Right lung (tissue), 10 donors: ENCODE results near the gene TMEM200A. TPM values are rescaled to one million over a fixed set of nuclear protein-coding genes. Genes with fewer than 3 reads are reported as not detected.
A peak's percentile ranks its signal among the peaks of the same experiment; 100 is the strongest.
"Not testable (repeated sequence)": the region's sequence is repeated elsewhere in the genome, so short reads cannot be mapped to it uniquely, and the experiment has no call there.

Experiments
- DNase-seq, 2 donors: peaks; one replicate each; pipeline ENCODE4 v3.0.0-alpha.2; 2013
- long read RNA-seq, 8 donors: transcript quantifications; one replicate each; lab custom pipeline, GENCODE V29; 2026
- polyA plus RNA-seq, 5 donors: library from polyadenylated mRNA; unstranded; fragments of 120-200 nt; gene quantifications; one replicate each; pipeline versions ENCODE4 v1.2.1 to v1.2.3, GENCODE V29; 2013; ENCODE audit warnings: inconsistent platforms in 1 of 5, low replicate concordance in 1 of 5; ENCODE audit not compliant: insufficient read length in 5 of 5, insufficient read depth in 1 of 5

TMEM200A gene
- polyA plus RNA-seq = 1 to 10 TPM; 1.8 to 4.0 (median 2.6) TPM
- long read RNA-seq, donor 1, partial matches to known transcripts = 0 of 2 reads
- long read RNA-seq, donor 1, other reads (novel, unspliced or antisense) = 0 of 2 reads
- long read RNA-seq, donor 2 = 0 reads
- long read RNA-seq, donor 3, partial matches to known transcripts = 0 of 1 reads
- long read RNA-seq, donor 3, other reads (novel, unspliced or antisense) = 0 of 1 reads
- long read RNA-seq, donor 4 = 0 reads
- long read RNA-seq, donor 5 = 0 reads
- long read RNA-seq, donor 6, partial matches to known transcripts = 0 of 2 reads
- long read RNA-seq, donor 6, other reads (novel, unspliced or antisense) = 0 of 2 reads
- long read RNA-seq, donor 7, partial matches to known transcripts = 0 of 1 reads
- long read RNA-seq, donor 7, other reads (novel, unspliced or antisense) = 0 of 1 reads
- long read RNA-seq, donor 8 = 0 reads

DNA sequence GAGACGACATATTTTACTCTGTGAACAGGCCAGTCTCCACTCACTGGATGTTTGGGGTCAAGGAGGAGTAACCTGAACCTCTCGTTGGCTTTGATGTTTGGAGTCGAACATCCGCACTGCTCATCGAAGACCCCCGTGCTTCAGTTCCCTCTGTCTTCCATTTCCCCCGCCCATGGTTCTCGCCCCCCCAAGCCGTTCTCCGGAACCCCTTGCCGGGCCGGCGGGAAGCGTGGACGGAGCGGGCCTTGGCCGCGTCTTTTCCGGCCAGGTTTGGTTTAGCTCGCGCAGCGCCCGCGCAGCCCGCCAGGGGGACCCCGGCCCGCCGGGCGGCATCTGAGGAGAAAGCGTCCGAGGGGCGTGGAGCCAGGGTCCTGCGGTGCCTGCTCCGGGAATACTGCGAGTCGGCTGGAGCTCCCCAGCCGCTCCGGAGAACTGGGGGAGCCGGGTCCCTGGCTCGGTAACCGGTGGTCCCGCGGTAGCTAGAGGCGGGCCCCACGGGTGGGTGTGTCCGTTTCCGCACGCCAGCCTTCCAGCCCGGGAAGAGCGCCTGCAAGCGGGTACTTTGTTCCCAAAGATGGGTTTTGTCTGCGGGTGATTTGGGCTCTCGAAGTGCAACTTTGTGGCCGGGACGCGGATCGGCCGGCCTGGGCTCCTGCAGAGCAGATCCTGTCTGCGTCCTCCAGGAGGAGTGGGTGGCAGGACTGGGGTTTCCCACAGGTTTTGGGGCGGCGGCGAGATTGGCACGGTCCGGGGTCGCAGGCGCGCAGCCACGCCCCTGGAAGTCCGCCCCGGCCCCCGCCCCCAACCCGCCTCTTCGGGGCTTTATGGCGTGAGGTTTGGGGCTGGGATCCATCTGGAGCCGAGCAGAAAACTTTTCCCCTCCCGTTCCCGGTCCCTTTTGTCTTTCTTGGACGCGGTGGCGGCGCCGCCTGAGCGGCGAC, at the start of gene TMEM200A:
TSS of gene TMEM200A (plus strand) at position 852 of the 941 bp plus-strand sequence. CDS start 74,406 bp downstream, outside the sequence.
- DNase-seq = peak; percentile 52 to 68

DNA sequence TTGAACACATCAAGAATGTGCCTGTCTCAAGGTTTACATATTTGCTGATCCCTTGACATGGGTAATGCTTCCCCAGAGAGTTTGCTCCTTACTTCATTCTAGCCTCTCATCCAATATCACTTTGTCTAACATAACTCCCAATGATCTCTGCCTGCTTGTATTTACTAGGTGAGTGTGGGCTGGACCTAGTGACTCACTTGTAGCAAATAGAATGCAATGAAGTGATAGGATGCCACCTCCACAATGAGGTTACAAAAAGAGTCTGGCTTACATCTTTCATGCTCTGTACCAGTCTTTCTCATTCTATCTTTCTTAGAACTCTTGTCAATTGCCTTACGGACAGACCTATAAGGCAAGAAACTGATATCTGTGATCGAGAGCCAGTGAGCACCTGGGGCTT, 44.9 kb upstream of the TMEM200A start:
- no peak for DNase-seq

DNA sequence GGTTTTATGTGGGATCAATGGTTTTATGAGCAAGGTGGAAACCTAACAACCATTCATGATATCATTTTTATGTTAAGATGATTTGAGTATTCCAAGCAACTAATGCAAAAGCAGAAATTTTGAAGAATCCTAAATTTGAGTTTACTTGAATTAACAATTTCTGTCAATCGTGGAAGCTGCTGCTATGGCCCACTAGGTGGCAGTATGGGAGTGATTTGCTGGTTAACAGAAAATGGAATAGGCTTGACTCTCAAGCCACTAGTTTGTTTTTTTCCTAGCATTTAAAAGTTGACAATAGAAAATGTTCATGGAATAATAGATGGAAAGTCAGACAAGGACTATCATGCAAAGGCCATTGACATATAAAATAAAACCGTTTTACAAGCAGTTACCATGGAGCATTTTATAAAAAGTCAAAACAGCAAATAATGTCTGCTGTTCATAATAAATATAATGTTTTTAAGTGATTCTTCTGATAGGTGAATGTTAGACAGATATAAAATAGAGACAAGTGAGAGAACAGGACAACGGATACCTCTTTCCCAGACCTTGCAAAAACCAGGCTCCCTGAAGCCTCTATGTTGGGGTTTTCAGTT, 43.0 kb upstream of the TMEM200A start:
- DNase-seq = peak; percentile 16 to 46

DNA sequence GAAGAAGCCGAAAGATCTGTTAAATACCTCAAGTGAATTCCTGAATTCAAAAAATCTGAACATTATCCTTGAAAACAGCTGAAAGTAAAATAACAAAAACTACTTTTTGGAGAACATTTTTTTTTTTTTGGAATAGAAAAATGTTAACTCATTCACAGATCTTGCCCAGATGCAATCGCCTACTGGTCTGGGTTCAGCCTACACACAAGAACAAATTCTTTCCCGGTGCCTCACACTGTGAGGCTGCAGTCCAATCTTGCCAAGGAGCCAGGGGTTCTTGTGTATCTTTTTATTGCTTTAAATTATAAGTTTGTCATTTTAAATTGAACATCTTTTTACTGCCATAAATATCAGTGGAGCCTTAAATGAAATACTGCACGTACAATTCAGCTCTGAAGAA, 41.2 kb upstream of the TMEM200A start:
- no peak for DNase-seq

DNA sequence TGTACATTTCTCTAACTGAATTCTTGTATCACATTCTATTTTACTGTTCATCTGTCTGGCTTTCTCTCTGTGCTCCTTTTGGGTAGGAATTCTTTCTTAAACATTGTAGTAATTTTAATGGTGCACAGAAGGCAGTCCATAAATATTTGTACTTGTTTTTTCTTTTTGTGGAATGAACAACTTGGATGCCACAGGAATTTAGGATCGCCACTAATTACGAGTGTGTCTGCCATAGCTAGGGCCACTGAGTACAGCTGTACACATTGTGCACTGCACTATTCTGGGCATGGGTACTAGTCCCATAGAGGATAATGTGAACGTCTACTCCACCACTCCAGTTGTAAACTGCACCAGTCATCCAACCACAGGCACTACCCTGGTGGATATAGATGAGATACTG, 39.3 kb upstream of the TMEM200A start:
- DNase-seq = no peak

DNA sequence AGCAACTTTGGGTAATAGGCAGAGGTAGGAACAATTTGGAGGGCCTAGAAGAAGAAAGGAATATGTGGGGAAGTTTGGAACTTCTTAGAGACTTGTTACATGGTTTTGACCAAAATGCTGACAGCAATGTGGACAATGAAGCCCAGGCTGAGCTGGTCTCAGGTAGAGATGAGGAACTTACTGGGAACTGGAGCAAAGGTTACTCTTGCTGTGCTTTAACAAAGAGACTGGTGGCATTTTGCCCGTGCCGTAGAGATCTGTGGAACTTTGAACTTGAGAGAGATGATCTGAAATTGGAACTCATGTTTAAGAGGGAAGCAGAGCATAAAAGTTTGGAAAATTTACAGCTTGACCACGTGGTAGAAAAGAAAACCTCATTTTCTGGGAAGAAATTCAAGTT, 28.3 kb upstream of the TMEM200A start:
- DNase-seq = no peak

DNA sequence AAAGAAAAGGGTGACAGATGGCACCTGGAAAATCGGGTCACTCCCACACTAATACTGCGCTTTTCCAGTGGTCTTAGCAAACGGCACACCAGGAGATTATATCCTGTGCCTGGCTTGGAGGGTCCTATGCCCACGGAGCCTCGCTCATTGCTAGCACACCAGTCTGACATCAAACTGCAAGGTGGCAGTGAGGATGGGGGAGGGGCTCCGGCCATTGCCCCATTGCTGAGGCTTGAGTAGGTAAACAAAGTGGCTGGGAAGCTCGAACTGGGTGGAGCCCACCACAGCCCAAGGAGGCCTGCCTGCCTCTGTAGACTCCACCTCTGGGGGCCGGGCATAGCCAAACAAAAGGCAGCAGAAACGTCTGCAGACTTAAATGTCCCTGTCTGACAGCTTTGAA, 19.5 kb upstream of the TMEM200A start:
- not testable (repeated sequence) for DNase-seq

DNA sequence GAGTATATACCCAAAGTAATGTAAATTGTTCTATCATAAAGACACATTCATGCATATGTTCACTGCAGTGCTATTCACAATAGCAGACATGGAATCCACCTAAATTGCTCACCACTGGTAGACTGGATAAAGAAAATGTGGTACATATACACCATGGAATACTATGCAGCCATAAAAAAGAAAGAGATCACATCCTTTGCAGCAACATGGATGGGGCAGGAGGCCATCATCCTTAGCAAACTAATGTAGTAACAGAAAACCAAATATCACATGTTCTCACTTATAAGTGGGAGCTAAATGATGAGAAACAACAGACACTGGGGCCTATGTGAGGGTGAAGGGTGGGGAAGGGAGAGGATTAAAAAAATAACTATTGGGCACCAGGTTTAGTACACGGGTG, 11.5 kb upstream of the TMEM200A start:
- no peak for DNase-seq

DNA sequence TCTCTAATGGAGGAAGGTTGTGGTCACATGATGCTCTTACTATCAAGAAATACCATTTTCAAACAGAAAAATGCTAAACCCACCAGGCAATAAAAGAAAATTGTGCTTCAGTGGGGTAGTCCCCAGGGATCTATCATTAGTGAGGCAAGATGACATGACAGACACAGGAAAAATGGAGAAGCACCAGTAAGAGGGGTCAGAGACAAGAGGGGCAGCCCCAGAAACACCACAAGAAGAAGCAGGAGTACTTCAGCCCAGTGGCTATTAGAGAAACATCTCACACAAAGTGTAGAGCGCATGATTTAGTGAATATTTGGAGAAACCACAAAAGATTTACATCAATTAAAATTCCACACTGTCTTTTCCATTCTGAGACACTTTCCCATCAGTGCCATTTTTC, 10.2 kb upstream of the TMEM200A start:
- no peak for DNase-seq

DNA sequence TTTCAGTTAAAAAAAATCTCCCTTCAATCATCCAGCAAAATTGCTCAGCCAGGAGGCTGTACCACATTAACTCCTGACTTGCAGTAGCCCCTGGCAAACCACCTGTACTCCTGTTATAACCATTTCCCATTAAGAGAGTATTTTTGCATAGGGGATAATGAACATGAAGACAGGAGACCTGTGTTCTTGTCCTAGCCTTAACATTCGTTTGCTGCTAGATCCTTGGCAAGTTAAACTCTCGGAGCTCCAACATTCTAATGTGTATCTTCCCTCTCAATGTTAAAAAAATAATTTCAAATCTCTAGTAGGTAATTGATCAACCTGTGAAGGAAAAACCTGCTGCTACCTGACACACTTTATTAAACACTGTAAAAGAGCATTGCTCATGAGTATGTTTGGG, 8.4 kb upstream of the TMEM200A start:
- DNase-seq = no peak

DNA sequence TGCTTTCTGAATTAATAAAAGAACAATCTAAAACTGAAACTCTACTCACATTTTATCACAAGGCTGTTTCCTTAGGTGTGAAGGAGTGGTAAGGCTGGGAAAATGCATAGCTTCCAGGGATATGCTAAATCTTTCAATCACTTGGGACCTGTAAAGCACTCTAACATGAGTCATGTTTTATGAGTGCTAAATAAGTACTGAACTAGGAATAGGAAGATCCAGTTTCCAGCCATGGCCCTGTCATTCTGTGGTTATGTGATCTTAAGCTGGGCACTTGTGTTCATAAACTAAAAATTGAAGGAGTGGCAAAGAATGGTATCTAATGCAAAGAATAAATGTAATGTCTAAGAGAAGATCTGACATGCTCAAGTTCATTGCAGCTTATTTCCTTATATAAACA, 6.1 kb upstream of the TMEM200A start:
- DNase-seq = no peak

DNA sequence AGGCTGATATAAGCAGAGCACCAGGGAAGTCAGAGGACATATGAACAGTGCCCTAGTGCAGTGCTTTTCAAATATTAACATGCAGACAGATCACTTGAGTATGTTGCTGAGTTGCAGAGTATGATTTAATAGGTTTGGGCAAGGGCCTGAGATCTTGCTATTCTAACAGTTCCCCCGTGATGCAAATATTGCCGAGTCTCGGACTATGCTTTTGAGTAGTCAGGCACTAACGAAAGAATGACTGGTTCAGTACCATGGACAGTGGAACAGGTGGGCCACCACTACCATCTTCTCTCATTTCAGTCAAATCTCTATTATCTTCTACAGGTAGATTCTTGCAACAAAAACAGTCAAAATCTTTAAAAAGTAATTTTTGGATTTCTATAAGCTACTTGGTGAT, 3.7 kb upstream of the TMEM200A start:
- DNase-seq = peak in 1 of 2 donors; percentile 4

DNA sequence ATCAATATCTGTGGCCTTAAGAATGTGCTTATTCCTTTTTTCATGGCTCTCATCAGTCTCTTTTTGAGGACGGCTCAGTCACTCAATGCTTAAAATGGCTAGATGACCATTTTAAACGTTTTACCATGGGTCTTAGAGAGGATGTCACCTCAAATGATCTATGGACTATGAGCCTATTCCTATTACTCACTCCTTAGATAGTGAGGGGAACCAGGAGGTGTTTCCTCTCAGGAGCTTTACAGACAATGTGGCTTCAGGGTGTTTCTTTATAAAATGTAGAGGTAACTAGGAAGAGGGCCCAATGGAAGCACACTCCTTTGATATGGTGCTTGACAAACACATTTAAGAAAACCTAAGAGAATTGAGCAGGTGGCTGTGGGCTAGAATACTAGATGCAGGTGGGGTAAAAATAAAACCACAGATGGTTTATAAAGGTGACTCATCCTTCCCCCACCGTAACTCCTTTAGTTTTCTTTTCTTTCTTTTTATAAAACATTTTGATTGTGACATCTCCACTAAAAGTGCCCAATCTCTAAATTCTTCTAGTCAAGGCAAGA, 1.5 kb upstream of the TMEM200A start:
- no peak for DNase-seq

DNA sequence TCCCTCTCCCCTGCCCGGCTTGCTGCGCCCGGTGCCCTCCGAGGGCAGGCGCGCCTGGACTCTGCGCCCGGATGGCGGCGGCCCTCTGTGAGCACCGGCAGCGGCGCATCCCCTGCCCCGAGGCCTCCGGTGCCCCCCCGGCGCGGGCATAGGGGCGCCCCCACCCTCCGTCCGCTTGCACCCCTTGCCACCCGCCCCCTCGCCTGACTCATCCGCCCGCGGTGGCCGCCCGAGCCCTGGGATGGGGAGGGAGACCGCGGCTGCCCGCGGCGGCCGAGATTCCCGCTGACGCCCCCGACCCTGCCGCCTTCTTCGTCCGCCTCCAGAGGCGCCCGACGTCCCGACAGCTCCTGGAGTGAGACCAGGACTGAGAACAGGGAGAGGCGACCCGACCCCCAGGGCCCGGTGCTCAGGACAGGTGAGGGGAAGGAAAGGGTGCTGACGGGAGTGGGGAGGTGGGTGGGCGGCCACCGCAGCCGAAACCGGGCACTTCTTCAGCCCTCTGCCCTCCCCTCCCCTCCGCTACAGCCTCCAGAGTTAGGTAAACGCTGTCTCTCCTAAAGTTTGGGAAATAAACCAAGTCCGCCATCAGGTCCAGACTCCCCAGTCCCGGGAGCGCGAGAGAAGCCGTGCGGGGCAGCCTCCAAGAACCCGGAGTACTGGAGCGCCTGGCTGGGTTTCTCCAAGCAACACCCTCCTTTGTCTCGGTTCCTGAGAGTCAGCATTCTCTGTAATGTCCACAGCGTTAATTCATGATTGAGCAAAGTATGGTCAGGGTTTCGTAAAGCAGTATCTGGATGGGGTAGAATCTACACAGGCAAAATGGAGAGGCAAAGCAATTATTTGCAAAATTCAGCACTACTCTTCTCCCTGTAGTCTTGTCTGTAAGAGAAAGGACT, 539 bp downstream of the TMEM200A start:
- DNase-seq = peak; percentile 20 to 45

DNA sequence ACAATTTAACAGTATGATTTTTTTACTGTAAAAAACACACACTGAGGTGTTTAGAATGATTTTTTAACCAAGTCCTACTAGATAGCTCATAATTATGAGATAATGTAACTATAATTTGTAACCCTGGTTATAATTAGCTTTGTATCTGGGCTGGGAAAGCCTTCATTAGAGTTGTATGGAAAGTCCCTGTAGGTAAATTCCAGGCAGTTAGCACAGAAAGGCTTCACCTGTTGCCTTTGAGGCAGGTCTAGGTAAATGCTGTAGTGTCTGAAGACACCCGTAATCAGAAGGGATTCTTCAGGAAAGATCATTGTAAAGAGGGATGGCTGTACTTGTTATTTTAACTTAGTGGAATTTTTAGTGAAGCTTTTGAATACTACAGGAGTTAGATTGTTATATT, 1.9 kb downstream of the TMEM200A start:
- no peak for DNase-seq

DNA sequence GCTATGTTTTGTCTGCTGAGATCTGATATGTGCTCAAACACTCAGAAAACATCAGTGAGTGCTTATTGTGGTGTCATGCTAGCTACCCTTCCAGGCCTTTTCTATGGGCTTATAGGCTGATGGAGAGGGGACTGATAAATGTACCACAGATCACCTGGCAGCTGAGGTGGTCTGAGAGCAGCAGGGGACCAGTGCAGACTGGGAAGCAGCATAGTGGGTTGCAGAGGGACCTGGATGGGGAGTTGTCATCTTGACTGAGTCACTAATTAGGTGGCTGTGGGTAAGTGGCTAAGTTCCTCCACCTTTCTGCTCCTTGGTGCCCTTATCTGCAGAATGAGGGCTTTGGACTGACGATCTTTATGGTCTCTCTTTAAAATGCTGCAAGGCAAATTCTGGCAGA, 2.8 kb downstream of the TMEM200A start:
- DNase-seq = no peak

DNA sequence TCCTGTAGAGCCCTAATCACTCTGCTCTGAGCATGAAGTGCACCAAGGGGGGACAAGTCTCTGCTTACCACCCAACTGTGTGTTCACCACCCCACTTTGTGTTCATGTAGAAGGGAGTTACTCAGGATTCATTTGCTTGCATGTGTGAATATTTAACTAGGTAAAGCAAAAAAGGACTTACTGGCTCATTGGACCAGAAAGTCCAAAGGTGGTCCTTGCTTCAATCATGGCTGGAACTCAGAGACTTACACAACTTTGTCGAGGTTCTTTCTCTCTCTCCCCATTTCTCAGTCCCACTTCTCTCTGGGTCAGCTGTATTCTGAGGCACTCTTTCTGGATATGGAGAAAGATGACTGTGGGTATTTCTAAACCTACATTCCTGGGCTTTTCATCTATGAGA, 4.0 kb downstream of the TMEM200A start:
- no peak for DNase-seq

DNA sequence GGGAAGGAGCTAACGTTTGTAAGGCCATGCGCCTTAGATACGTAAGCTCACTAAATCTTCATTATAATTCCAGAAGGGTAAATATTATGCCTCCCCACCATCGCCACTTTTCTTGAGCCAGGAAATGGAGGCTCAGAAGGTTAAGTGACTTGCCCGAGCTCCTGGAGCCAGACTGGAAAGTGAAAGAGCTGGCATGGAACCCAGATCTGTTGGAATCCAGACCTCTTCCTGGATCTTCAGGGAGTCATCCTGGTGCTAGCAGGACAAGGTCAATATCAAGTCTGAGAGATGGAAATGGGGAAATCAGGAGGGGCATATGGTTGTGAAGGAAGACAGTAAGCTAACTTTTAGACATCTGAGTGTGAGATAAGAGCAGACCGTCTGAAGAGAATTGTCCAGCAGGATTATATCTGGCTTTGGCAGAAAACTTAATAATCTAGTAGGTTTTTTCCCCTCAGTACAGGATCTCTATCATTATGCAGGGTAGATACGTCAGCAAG, 6.2 kb downstream of the TMEM200A start:
- no peak for DNase-seq

DNA sequence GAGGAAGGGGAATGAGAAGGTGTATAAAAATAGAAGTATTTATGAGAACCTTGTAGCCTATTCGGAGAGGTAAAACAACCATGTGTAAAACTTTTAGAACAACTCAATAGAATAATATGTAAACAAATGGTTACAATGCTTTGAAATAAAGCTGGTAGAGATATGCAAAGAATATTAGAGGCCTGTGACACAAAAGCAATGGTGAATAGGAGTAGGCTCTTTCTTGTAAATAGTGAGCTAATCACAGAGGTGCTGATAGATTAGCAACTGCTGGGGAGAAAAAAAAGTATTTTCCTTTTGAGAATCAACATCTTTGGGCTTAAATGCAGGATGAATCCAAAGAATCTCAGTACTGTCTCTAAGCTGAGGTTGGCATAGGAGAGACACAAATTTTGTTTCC, 7.0 kb downstream of the TMEM200A start:
- DNase-seq = no peak

DNA sequence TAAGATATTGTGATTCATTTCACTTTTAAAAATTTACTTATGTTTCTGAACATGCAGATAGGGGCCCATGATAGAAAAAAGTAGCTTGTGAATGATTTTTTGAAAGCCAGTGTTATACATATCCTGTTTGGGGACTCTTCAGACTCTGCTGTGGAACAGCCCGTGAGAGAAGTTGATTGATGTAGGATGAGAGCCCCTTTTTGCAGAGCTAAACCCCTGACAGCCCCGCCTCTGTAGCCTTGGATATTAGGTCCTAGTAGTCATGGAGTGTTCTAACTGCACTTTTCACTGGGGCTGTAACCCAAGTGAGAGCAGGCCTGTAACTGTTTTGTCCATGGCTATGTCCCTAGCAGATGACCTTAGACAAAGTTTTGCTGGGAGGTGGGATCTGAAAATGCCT, 8.2 kb downstream of the TMEM200A start:
- no peak for DNase-seq

DNA sequence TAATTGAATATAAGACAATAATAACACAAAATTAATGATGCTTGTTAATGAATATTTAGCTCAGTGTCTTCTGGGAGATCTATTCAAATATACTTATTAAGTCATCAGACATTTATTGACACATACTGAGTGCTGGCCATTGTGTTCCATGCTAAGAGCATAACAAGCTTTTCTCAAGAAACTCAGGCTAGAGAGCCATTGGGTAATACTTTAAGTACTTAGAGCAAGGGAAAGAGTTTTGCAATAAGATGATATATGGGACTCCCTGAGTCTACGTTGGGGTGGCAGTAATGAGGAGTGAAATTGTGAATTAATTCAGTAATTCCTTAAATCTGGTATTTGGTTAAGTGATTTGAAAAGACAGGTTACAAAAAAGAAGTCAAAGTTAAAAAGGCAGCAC, 11.1 kb downstream of the TMEM200A start:
- DNase-seq = no peak
